H1 (cell line): Measurements from ENCODE around the gene ZNF622. TPM values are rescaled to one million over a fixed set of nuclear protein-coding genes. Genes with fewer than 3 reads are reported as not detected.

Experiments used
- CREB1 ChIP-seq: IDR thresholded peaks from 2 replicates; pipeline ENCODE4 v1.6.1; 2012; ENCODE audit warnings: inconsistent platforms
- SAP30 ChIP-seq: fragments of 300-600 bp; sonication (generic); IDR thresholded peaks from 2 replicates; pipeline ENCODE4 v1.7.1; 2012; ENCODE audit warnings: low read length, moderate library complexity, mild to moderate bottlenecking, inconsistent platforms; ENCODE audit not compliant: insufficient read depth, insufficient replicate concordance
- polyA plus RNA-seq, 7 experiments: library from polyadenylated mRNA; depleted of rRNA in 3 of 7; stranded (reverse) in 5 of 7; unstranded in 2 of 7; fragments of >200 nt in 5 of 7; fragments of 200-250 nt in 2 of 7; gene quantifications; 1 replicate in 5 of 7; 2 replicates in 1 of 7; 4 replicates in 1 of 7; pipeline versions ENCODE4 v1.2.1 to v1.2.3, GENCODE V29; 2011 to 2013; ENCODE audit warnings: missing spikeins in 2 of 7, mixed read lengths in 2 of 7
- total RNA-seq: library from RNA; stranded (reverse); fragmentation: NEBNext Ultra II Directional; extraction: Animal tissue kit (Norgen Biotek cat#: 25700); gene quantifications from 2 replicates; pipeline ENCODE4 v1.2.1, GENCODE V29; 2021

ZNF622 gene
- total and polyA plus RNA-seq, 2 of the 8 experiments (the other 6 are each of a cell fraction or from before 2014, with no cell fraction given), result 8.8 to 30.8 TPM

DNA sequence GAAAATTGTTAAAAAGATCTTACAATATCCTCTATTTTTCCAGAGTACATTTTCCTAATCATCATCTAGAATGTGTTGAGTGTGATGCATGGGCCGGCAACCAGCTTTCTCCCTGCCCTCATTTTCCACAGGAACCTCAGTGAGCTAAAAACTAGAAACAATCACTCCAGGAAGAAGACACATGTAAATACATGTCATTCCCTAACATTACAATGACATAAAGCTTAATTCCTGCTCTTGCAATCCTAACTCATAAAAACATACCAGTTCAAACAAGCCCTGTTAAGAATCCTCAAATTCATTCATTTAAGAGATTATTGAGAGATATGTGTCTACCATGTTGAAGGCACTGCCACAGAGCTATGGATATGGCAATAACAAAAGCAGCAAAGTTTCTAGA is 18.5 kb upstream of the ZNF622 start (continued):
- TF ChIP-seq CREB1 (no peak), SAP30 (no peak)
